NOMO-1 treated with DMSO at 0.1 percent for 48 hours (cell line): ENCODE results near the gene SNX1.
"Not testable (repeated sequence)": the region's sequence is repeated elsewhere in the genome, so short reads cannot be mapped to it uniquely, and the experiment has no call there.

Source experiments
- DNase-seq: peaks from one replicate; lab custom pipeline; 2025; ENCODE audit not compliant: unreplicated experiment; lab: John Stamatoyannopoulos, UW

SNX1 gene

GRCh38 chr15:64095795-64096667 is at the start of gene SNX1:
Gene SNX1 (plus strand): TSS chr15:64095982. CDS start chr15:64096014, 32 bp downstream.
- DNase-seq, result peak; percentile 90

- peak; percentile 37 for DNase-seq
Measured at GRCh38 chr15:64046421-64047153, 49.2 kb upstream of the SNX1 start, which contains the start of gene DAPK2. Gene DAPK2 (minus strand): TSS chr15:64046485. CDS start chr15:64040261, 6,224 bp downstream.

- DNase-seq, result peak; percentile 97
Measured at GRCh38 chr15:64048781-64049460, 46.9 kb upstream of the SNX1 start.

- no peak for DNase-seq
Measured at GRCh38 chr15:64050281-64051092, 45.3 kb upstream of the SNX1 start.

GRCh38 chr15:64051093-64051402 is 44.7 kb upstream of the SNX1 start:
- no peak for DNase-seq

- DNase-seq, result no peak
Measured at GRCh38 chr15:64051407-64052259, 44.1 kb upstream of the SNX1 start.

- DNase-seq, result no peak
Measured at GRCh38 chr15:64052925-64053491, 42.8 kb upstream of the SNX1 start.

- not testable (repeated sequence) for DNase-seq
Measured at GRCh38 chr15:64053674-64054073, 42.1 kb upstream of the SNX1 start.

- no peak for DNase-seq
Measured at GRCh38 chr15:64058279-64058678, 37.5 kb upstream of the SNX1 start.

- peak; percentile 44 for DNase-seq
Measured at GRCh38 chr15:64059104-64059503, 36.7 kb upstream of the SNX1 start.

GRCh38 chr15:64060716-64061115 is 35.1 kb upstream of the SNX1 start:
- no peak for DNase-seq

- DNase-seq, result no peak
Measured at GRCh38 chr15:64066451-64066850, 29.3 kb upstream of the SNX1 start.

GRCh38 chr15:64067564-64068030 is 28.2 kb upstream of the SNX1 start:
- DNase-seq, result peak; percentile 40

- DNase-seq, result no peak
Measured at GRCh38 chr15:64068133-64068532, 27.6 kb upstream of the SNX1 start.

GRCh38 chr15:64070106-64070505 is 25.7 kb upstream of the SNX1 start:
- DNase-seq, result no peak

- no peak for DNase-seq
Measured at GRCh38 chr15:64070965-64071851, 24.6 kb upstream of the SNX1 start.

GRCh38 chr15:64071931-64072765 is 23.6 kb upstream of the SNX1 start:
- DNase-seq, result no peak

GRCh38 chr15:64072812-64073211 is 23.0 kb upstream of the SNX1 start:
- no peak for DNase-seq
